AG08395 (cell line): ENCODE data around the gene COTL1.
"Not testable (repeated sequence)": the region's sequence is repeated elsewhere in the genome, so short reads cannot be mapped to it uniquely, and the experiment has no call there.

Experiments used
- DNase-seq: peaks from one replicate; pipeline ENCODE4 v3.0.0; 2012; ENCODE audit warnings: mixed read lengths, low spot score

COTL1 gene

DNA sequence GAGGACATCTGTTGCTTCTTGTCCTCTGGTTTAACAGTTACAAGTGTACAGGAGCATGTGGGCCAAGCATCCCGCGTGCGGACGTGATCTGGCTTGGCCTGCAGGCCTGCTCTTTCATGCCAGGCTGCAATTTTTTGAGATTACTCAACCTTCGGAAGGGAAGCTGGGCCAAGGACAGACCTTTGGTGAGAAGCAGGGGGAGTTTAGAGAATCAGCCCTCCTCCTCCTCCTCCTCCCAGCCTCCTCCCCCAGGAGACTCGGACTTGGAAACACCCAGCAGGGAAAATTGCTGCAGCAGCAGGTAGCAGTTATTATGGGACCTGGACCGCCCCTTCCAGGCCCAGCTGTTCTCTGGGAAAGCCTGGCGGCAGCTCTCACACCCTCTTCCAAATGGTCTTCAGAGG, 25.3 kb upstream of the COTL1 start:
- DNase-seq, result peak; percentile 94

DNA sequence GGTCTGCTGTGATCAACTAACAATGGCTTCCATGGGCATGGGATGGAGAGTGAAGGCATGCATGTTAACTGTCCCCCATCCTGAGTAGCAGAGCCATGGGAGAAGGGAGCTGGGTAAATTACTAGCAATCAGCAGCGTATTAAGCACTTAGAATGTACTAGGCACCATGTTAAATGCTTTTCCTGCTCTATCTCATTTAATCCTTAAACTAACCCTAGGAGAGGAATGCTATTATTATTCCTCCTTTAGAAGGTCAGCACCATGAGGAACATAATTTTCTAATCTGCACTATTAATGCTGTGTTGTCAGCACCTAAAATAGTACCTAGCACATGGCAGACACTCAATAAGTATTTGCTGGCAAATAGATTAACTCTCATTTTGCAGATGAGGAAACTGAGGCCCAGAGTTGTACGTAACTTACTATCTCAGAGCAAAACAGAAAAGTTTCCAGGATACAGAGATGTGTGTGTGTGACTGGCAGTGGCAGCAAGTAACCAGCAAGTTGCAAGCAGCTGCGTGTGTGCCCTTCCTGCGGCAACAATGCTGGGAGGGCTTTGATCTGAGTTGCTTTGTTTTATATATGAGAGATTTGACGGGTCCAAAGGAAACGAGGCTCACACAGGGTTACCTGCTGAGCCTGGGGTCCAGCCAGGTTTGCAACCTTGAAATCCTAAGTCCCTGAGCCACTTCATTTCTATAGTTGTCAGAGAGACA, 23.9 kb upstream of the COTL1 start:
- no peak for DNase-seq

DNA sequence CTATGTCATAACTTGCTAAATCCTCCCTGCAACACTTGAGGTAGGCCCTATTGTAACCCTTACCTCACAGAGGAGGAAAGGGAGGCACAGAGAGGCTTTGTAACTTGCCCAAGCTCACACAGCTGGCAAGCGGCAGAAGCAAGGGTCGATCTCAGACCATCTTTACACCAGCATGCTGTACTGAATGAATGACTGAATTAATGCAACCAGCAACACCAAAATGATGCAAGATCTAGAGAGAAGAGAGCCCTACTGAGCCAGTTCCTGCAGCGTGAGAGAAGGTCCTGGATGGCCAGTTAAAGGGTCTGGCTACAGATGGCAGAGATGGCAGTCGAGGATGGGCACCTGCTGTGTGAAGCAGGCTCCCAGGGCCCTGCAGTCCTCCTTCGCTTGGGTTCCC, 22.3 kb upstream of the COTL1 start:
- DNase-seq, result no peak

DNA sequence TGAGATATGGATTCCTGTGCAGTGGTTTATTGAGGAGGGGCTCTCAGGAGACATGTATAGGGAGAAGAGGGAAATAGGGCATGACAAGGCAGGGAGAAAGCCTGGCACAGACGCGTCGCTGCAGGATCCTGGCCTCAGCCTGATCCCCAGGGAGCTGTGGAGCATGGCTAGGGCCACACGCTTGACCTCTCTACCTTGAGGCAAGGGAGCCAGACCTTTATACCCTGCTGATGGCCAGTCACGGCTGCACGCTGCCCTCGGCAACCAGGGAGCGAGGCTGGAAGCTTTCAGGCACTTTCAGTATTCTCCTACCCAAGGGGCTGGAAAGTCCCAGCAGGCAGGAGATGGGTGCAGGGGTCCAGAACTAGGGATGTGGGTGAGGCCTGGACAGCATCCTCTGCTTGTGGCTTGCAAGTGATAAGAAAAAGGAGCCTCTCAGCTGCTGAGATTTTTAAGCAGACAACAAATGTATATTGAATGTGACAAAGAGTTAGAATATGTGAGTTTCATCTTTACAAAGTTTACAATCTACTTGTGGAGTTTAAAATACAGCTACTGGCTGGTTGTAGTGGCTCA, 20.4 kb upstream of the COTL1 start:
- no peak for DNase-seq

DNA sequence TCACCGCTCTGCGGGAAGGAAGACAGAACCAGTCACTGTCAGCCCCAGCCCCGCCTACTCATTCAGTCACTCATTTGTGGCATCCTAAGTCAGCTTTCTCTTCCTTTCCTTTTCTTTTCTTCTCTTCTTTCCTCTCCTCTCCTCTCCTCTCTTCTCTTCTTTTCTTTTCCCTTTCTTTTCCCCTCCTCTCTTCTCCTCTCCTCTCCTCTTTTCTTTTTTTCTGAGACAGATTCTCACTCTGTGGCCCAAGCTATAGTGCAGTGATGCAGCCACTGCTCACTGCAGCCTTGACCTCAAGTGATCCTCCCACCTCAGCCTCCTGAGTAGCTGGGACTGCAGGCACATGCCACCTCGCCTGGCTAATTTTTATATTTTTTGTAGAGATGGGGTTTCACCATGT, 19.8 kb upstream of the COTL1 start:
- no peak for DNase-seq

DNA sequence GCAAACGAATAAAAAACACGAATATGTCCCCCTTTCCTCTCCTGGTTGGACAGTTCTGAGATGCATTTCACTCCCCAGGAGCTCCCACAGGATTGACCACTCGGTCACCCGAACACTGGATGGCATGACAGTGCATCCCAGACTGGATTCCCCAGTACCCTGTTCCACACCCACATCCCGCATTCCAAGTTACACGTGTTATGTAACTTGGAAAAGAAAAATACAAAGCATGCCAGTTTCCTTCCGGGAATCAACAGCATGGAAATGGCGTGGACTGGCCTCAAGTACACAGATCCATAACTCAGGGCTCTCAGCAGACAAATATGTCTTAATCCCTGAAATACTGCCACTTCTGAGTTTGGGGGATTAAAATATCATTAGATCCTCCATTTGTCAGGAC, 17.8 kb upstream of the COTL1 start:
- peak; percentile 42 for DNase-seq

DNA sequence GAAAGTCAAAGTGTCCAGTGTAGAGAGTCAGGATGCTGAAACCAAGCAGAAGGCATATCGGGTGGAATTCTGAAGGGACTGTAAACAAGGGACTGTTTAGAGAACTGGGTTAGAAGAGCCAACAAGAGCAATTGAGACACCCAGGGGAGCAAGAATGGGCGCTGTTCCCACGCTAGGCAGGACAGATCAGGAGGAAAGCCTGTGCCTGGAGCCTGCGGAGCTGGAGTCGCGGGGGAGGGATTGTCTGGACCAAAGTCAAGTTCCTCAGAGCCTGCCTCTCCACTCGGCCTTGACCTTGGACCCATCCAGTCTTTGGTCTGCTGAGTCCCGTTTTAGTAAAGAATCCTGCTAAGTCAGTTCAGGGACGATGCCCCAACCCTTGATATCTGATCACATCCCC, 15.7 kb upstream of the COTL1 start:
- no peak for DNase-seq

DNA sequence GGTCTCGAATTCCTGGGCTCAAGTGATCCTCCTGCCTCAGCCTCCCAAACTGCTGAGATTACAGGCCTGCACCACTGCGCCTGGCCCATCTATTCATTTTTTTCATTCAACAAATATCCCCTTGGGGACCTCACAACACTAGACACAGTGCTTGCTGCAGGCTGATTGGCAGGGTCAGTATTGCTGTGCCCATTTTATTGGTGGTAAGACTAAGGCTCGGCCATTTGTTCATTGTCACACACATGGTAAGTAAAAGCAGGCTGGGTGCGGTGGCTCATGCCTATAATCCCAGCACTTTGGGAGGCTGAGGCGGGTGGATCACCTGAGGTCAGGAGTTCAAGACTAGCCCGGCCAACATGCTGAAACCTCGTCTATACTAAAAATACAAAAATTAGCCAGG, 15.0 kb upstream of the COTL1 start:
- DNase-seq, result not testable (repeated sequence)

DNA sequence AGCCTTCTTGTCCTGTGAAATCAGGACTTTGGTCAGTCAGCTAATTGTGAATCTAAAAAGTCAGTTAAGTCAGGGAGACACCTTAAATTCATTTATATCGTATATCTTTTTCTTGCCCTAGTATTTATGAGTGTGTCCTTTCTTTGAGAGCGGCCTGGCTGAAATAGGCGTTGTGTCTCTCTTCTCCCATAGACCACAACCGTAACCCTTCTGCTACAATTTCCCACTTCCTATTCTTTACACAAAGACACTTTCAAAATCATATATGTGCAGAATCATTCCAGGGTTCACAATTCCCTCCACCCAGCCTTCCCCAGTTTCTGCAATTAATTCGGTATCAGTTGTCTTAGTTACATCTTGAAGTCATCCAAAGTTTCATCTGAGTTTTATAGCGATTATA, 14.0 kb upstream of the COTL1 start:
- no peak for DNase-seq

DNA sequence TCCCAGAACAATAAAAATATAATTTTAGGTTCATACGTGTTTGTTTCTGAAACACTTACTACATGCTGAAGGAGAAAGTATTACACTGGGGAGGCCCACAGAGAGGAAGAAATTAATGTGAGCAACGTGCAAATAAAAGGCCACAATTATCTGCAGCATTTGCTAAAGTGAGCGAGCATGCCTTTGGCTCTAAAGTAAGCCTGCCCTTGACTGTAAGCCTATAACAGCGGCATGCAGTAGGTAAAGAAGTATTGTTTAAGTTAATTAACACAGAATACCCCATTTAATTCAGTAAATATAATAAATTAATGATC, 13.2 kb upstream of the COTL1 start:
- no peak for DNase-seq

DNA sequence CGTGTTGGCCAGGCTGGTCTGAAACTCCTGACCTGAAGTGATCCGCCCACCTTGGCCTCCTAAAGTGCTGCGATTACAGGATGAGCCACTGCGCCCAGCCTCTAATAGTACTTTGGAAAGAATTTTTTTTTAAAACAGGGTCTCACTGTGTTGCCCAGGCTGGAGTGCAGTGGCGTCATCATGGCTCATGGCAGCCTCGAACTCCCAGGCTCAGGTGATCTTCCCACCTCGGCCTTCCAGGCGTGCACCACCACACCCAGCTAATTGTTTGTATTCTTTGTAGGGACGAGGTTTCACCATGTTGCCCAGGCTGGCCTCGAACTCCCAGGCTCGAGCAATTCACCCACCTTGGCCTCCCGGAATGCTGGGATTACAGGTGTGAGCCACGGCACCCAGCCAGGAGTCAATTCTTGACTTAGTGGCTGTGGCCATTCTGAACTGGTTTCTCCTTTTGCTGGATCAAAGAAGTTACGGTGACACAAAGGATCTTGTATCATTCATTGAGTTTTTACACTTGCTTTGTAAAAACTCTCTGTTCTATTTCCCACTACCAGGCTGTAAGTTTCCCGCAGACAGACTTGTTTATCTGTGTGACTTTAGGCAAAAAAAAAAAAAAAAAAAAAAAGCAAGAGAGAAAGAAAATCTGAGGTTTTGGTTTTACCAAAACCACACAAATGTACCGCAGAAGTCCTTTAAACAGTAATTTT, 12.7 kb upstream of the COTL1 start:
- DNase-seq, result no peak

DNA sequence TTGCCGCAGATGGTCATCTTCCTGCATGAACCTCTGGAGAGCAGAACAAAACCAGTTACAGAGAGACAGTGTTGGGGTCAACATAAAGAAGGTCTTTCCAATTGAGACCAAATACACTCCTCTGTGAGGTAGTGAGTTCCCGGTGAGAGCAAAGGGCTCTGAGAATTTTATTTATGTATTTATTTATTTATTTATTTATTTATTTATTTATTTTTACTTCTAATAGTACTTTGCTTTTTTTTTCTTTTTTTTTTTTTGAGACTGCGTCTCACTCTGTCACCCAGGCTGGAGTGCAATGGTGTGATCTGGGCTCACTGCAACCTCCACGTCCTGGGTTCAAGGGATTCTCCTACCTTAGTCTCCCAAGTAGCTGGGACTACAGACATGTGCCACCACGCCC, 12.1 kb upstream of the COTL1 start:
- no peak for DNase-seq

DNA sequence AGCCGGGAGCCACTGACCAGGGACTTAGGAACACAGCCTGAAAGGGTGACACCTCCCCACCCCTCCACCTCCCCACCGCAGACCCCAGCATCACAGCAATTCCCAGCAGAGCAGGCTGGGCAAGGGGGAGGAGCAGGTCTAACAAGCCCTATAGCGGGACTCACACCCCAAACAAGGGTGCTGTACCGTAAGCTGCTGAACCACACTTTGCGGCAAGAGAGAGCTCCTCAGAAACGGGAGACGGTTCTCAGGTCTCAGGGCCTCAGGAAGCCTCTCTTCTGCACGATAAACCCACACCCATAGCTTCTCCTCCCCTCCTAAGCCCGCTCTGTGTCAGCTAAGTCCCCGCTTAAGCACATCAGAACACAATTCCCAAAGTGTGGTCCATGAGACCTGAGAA, 11.7 kb upstream of the COTL1 start:
- no peak for DNase-seq

DNA sequence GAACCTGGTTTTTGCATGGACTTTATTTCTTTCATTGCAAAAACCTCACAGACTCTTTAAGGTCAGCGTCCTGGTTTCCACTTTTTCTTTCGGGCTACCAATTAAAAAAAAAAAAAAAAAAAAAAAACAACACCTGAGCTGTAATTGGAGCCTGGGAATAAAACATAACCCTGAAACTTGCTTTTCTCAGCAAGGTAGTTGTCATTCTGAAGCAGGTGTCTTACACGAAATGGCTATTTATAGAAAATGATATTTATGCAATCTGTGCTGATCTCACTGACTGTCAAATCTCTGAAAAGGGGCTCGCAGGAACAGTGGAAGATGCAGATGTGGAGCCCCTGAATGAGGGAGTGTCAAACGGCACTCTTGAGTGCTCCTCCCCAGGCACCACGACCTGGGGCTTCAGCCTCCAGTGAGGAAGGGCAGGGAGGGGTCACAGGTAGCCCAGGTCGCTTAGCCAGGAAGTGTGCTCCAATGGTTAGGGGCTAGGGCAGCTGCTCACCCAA, 10.4 kb upstream of the COTL1 start:
- no peak for DNase-seq

DNA sequence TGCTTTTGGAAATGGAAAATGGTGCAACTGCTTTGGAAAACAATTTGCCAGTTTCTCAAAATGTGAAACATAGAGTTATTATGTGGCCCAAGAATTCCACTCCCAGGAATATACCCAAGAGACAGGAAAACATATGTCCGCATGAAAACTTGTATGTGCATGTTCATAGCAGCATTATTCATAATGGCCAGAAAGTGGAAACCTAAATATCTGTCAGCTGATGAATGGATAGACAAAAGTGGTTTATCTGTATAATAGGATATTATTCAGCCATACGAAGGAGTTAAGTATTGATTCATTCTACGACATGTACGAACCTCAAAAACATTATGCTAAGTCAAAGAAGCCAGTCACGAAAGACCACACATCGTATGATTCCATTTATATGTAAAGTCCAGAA, 7.7 kb upstream of the COTL1 start:
- no peak for DNase-seq

DNA sequence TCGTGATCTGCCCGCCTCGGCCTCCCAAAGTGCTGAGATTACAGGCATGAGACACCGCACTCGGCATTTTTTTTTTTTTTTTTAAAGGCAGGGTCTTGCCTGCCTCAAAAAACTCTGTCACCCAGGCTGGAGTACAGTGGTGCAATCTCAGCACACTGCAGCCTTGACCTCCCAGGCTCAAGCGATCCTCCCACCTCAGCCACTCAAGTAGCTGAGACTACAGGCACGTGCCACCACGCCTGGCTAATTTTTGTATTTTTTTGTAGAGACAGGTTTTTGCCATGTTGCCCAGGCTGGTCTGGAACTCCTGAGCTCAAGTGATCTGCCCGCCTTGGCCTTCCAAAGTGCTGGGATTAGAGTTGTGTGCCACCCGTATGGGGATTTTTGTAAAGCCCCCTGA, 3.0 kb upstream of the COTL1 start:
- not testable (repeated sequence) for DNase-seq

DNA sequence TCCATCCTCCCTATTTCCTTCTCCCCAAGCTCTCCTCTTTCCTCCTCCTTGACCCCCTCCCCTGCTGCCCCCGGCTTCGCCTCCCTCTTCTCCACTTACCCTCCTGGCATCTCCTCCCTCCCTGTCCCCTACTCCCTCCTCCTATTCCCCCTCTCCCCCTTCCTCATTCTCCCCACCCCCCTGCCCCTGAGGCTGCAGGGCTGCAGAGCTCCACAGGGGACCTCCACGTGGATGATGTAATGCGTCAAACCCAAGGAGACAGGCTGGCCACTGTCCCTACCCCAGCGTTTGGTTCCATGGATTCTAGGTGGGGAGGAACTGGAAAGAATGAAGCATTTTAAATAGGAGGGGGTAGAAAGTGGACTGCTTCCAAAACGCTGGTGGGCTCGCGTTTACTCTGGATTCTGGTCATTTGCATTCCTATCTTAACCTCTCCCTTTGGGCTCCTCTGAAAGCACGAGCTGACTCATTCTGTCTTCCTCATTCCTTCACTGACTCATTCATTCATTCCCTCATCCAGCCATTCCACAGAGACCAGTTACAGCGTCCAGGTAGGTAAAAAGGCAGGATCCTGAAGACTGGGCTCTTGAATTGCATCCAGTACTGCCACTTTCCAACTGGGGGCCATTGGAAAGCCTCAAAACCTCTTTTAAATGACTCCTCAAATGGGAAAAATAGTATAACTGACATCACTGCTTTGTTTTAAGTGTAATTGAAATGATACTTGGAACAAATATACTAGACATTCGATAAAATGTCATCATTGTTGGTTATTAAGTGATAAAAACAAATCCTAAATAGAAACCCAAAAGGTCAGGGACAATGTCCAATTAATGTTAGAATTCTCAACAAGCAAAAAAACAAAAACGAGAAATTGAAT, 943 bp upstream of the COTL1 start:
- DNase-seq, result peak; percentile 90

DNA sequence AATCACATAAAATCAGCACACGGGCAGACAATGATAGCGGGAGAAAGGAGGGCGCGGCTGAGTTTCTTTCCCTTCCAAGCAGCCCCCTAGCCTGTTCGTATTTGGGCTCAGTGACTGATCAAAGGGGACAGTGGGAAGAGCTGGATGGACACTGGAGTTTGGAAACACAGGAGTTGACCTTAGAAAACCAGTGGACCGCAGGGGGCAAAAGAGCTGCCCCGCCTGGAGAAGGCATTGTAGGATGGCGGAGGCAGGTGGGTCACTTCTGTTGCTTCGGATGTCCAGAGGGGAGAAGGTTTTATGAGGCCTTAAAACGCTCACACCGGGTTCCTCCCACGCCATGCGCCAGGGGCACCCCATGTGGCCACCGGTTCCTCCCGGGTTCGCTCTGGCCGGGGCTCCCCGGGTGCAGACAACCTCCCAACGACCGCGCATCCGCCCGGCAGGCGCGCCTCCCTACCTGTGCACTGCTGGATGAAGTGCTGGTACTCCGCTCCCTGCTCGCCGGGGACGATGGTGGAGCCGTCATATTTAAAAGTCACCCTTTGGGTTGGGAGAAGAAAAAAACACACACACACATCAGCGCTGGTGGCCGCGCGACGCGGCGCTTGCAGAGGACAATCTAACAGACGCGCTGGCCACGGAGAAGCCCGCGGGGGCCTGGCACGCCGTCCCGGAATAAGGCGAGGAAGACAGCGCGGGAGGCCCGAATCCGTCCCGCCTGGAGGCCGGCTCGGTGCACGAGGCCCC, 662 bp downstream of the COTL1 start:
- DNase-seq, result no peak

DNA sequence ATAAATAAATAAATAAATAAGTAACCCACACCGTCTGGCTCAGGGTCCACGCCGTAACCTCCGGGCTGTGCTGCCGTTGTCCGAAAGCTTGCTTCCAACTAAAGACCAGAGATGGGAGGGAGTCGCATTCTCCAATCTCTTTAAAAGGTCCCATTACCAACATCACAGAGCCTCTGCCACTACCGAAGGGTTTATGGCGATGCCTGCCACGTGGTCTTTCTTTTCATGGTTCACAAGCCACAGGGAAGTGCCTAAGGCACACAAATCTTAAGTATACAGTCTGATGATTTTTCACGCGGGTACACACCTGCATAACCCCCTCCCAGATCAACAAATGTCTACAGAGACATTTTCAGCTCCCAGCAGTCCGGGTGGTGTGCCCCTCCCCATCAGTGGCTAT, 1.4 kb downstream of the COTL1 start:
- no peak for DNase-seq

DNA sequence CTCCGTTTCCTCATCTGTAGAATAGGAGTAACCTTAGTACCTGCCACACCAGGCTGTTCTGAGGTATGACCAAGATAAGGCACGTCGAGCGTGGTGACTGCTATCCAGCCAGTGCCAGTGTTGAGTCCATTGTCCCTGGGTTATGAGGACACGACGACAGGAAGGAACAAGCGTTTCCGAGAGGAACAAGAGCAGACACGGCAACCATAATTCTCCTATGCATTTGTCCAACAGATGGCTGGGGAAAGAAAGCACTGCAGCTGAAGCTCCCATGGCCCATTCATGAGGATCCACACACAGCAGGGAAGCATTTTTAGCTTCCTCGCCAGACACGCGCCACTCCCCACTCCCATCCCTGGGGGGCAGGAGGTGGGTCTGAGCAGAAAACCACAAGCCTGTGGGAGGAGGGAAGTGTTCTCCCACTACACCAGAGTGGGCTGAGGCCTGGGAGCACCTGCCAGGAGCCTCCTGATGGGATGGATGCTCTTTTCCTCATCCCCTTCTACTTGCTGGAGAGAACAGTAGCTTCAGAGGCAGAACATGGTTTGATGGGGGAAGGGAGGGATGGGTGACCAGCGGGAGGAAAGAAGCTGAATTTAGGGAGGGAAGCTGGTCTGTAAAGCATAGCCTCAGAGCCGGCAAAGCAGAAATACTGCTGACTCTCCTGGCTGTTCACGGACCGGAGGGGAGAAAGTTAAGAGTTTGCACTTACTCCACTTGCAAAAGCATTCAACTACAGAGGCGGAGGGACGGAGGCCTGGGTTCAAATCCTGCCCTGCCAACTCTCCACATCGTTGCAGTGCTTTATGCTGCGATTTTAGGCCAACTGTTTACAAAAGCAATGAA, 2.7 kb downstream of the COTL1 start:
- DNase-seq, result no peak

DNA sequence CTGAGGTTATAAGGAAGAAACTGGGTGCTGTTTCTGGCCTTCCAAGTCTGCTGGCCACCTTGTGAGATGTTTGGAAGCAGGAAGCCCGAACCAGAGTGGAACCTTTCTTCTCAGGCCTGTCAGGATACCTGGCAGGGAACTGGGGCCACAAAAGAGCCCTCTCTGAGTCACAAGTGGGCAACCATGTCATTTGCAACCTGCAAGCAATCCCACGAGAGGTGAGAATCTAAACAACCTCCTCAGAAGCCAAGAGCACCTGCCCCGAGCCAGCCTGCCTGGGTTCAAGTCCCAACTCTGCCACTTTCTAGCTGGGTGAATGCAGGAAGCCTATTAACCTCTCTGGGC, 3.3 kb downstream of the COTL1 start:
- DNase-seq, result no peak
